ENCODE data around the gene UHRF1. TPM values are rescaled to one million over a fixed set of nuclear protein-coding genes. Genes with fewer than 3 reads are reported as not detected.

Gene UHRF1
- total and polyA plus RNA-seq, 4 donors = 0.64 to 3.9 (median 2.3) TPM

GRCh38 chr19:5005096-5005495, 95.8 kb downstream of the UHRF1 start:
- no peaks in the 10 kb centered on the region for H3K36me3 ChIP-seq (ENCODE audit: control insufficient read depth in 1 of 2, insufficient read depth in 2 of 2, low read length in 1 of 2)
- no peak overlapping the region for H3K27ac ChIP-seq (ENCODE audit: low read depth in 1 of 2, low read length in 2 of 2)
- no peaks in the 10 kb centered on the region for H3K27me3 ChIP-seq (ENCODE audit: control insufficient read depth in 1 of 2, insufficient read depth in 2 of 2, low read length in 1 of 2)
- ATAC-seq (ENCODE audit: low FRiP score) (no peak), DNase-seq (no peak)
- H3K4me1 ChIP-seq (ENCODE audit: control insufficient read depth in 1 of 2, insufficient read depth in 2 of 2, low read length in 2 of 2) = no peaks in the 10 kb centered on the region
- intact Hi-C loops (cut with DNase I) = no loop called here
- H3K4me3 ChIP-seq (ENCODE audit: low read length in 2 of 2) = no peak overlapping the region
- no peaks in the 10 kb centered on the region for H3K9me3 ChIP-seq (ENCODE audit: control insufficient read depth, low read length)
- WGBS, 2 donors = 88 to 89% methylated on average over 5 of the region's 5 CpGs

- Histone ChIP-seq H3K27me3 (ENCODE audit: control insufficient read depth in 1 of 2, insufficient read depth in 2 of 2, low read length in 1 of 2) (no peaks in the 10 kb centered on the region), H3K36me3 (ENCODE audit: control insufficient read depth in 1 of 2, insufficient read depth in 2 of 2, low read length in 1 of 2) (no peaks in the 10 kb centered on the region), H3K9me3 (ENCODE audit: control insufficient read depth, low read length) (no peaks in the 10 kb centered on the region), H3K4me3 (ENCODE audit: low read length in 2 of 2) (no peak overlapping the region), H3K4me1 (ENCODE audit: control insufficient read depth in 1 of 2, insufficient read depth in 2 of 2, low read length in 2 of 2) (no peaks in the 10 kb centered on the region), H3K27ac (ENCODE audit: low read depth in 1 of 2, low read length in 2 of 2) (no peak overlapping the region)
- ATAC-seq (ENCODE audit: low FRiP score) (no peak), DNase-seq (no peak)
- intact Hi-C loops (cut with DNase I) = no loop called here
- WGBS, 2 donors = 59 to 66% methylated on average over 9 of the region's 10 CpGs
Observed at GRCh38 chr19:5006201-5006600, 96.9 kb downstream of the UHRF1 start.

- ATAC-seq (ENCODE audit: low FRiP score) (no peak), DNase-seq (no peak)
- Histone ChIP-seq H3K27me3 (ENCODE audit: control insufficient read depth in 1 of 2, insufficient read depth in 2 of 2, low read length in 1 of 2) (no peaks in the 10 kb centered on the region), H3K36me3 (ENCODE audit: control insufficient read depth in 1 of 2, insufficient read depth in 2 of 2, low read length in 1 of 2) (no peaks in the 10 kb centered on the region), H3K4me3 (ENCODE audit: low read length in 2 of 2) (no peak overlapping the region), H3K9me3 (ENCODE audit: control insufficient read depth, low read length) (no peaks in the 10 kb centered on the region), H3K27ac (ENCODE audit: low read depth in 1 of 2, low read length in 2 of 2) (no peak overlapping the region), H3K4me1 (ENCODE audit: control insufficient read depth in 1 of 2, insufficient read depth in 2 of 2, low read length in 2 of 2) (no peaks in the 10 kb centered on the region)
- WGBS, 2 donors = 88 to 94% methylated on average over 13 of the region's 13 CpGs
- intact Hi-C loops (cut with DNase I) = no loop called here
Observed at GRCh38 chr19:5006821-5007220, 97.5 kb downstream of the UHRF1 start.

Small RNAs within 50 kb of the gene (microRNA-seq; reads per million reads assigned to microRNA genes)
- 0 reads per million in 2 donors for gene MIR4747

Other genes with a start within 250 kb of the UHRF1 start
- gene MYDGF, start 239.2 kb upstream of the UHRF1 start, total RNA-seq = 10 to 100 TPM; 59.4 to 67.9 TPM
- 100 to 1,000 TPM in 1 of 2 donors, 10 to 100 TPM in 1; 69.9 to 117 TPM for gene MYDGF, start 239.2 kb upstream of the UHRF1 start, polyA plus RNA-seq
- 10 to 100 TPM; 46.1 to 56.4 TPM for gene DPP9, start 185.7 kb upstream of the UHRF1 start, total RNA-seq
- gene DPP9, start 185.7 kb upstream of the UHRF1 start, polyA plus RNA-seq = 10 to 100 TPM; 16.4 to 33.8 TPM
- 1 to 10 TPM; 6.9 to 9.0 TPM for gene FEM1A, start 117.8 kb upstream of the UHRF1 start, total RNA-seq
- 1 to 10 TPM; 2.6 to 3.1 TPM for gene FEM1A, start 117.8 kb upstream of the UHRF1 start, polyA plus RNA-seq
- gene TICAM1, start 77.8 kb upstream of the UHRF1 start, total RNA-seq = 10 to 100 TPM; 14.0 to 18.5 TPM
- gene TICAM1, start 77.8 kb upstream of the UHRF1 start, polyA plus RNA-seq = 1 to 10 TPM; 6.9 to 7.7 TPM
- gene PLIN3, start 41.8 kb upstream of the UHRF1 start, total RNA-seq = 10 to 100 TPM; 56.4 to 68.4 TPM
- 10 to 100 TPM; 53.2 to 56.5 TPM for gene PLIN3, start 41.8 kb upstream of the UHRF1 start, polyA plus RNA-seq
- gene ARRDC5, start 6.6 kb upstream of the UHRF1 start, total RNA-seq = under 1 TPM; 0.36 to 0.90 TPM
- not detected for gene ARRDC5, start 6.6 kb upstream of the UHRF1 start, polyA plus RNA-seq
- 10 to 100 TPM; 37.5 to 58.1 TPM for gene KDM4B, start 59.6 kb downstream of the UHRF1 start, total RNA-seq
- 10 to 100 TPM in 1 of 2 donors, 1 to 10 TPM in 1; 4.4 to 14.1 TPM for gene KDM4B, start 59.6 kb downstream of the UHRF1 start, polyA plus RNA-seq

Data from aorta (tissue), 5 donors.